ENCODE results near the gene RASAL2. TPM values are rescaled to one million over a fixed set of nuclear protein-coding genes. Genes with fewer than 3 reads are reported as not detected.
"Not testable (repeated sequence)": the region's sequence is repeated elsewhere in the genome, so short reads cannot be mapped to it uniquely, and the experiment has no call there.

RASAL2 gene
- total RNA-seq, 2 experiments from 2014 or later: not detected

DNA sequence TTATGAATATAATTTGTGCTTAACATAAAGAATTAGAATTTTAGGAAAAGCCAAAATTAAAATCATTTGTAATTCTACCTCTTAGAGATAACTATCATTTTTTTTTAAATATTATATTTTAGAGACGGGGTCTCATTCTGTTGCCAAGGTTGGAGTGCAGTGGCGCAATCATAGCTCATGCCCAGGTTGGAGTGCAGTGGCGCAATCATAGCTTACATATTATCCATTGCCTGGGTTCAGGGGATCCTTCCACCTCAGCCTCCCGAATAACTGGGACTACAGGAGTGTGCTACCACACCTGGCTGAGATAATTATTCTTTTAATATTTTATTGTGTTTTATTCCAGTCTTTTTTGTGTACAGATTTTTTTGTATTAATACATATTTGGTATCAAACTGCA is 8.3 kb downstream of the RASAL2 start:
- Mint-ChIP-seq H3K27me3 (peaks cover 9% of the 10 kb centered on the region), H3K36me3 (no peaks in the 10 kb centered on the region), H3K4me1 (ENCODE audit: low read depth) (no peaks in the 10 kb centered on the region), H3K9me3 (no peaks in the 10 kb centered on the region), H3K27ac (no peak overlapping the region), H3K4me3 (no peak overlapping the region)
- intact Hi-C loops (cut with micrococcal nuclease): no loop called here
- no peak for DNase-seq
- CTCF ChIA-PET: no interaction called here
- POLR2A ChIA-PET: no interaction called here

GRCh38 chr1:178107823-178108222 is 13.9 kb downstream of the RASAL2 start:
- intact Hi-C loops (cut with micrococcal nuclease): no loop called here
- no peaks in the 10 kb centered on the region for H3K27me3 Mint-ChIP-seq
- H3K27ac Mint-ChIP-seq: no peak overlapping the region
- no peaks in the 10 kb centered on the region for H3K4me1 Mint-ChIP-seq (ENCODE audit: low read depth)
- H3K9me3 Mint-ChIP-seq: no peaks in the 10 kb centered on the region
- no peak overlapping the region for H3K4me3 Mint-ChIP-seq
- H3K36me3 Mint-ChIP-seq: no peaks in the 10 kb centered on the region
- POLR2A ChIA-PET: no interaction called here
- no peak for DNase-seq
- CTCF ChIA-PET: no interaction called here

- ChIA-PET CTCF (no interaction called here), POLR2A (no interaction called here)
- H3K36me3 Mint-ChIP-seq: no peaks in the 10 kb centered on the region
- no peak overlapping the region for H3K4me3 Mint-ChIP-seq
- H3K27ac Mint-ChIP-seq: no peak overlapping the region
- intact Hi-C loops (cut with micrococcal nuclease): no loop called here
- no peaks in the 10 kb centered on the region for H3K9me3 Mint-ChIP-seq
- H3K4me1 Mint-ChIP-seq (ENCODE audit: low read depth): no peaks in the 10 kb centered on the region
- no peak for DNase-seq
- no peaks in the 10 kb centered on the region for H3K27me3 Mint-ChIP-seq
Observed at GRCh38 chr1:178109348-178110143, 15.6 kb downstream of the RASAL2 start.

DNA sequence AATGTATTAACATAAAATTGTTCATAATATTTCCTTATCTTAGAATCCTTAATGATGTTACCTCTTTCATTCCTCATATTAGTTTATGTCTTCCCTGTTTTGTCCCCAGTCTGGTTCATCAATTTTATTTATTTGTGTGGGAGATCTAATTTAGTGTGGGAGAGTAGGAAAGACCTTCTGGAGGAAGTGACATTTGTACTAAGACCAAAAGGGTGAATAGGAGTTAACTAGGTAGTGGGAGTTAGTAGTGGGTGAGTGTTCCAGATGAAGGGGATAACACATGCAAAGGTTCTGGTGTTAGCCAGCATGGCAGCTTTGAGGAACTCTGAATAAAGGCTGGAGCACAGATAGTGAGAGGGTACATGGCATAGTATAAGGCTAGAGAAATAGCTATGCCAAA is 21.4 kb downstream of the RASAL2 start:
- Mint-ChIP-seq H3K27me3 (no peaks in the 10 kb centered on the region), H3K36me3 (no peaks in the 10 kb centered on the region), H3K27ac (no peak overlapping the region), H3K9me3 (no peaks in the 10 kb centered on the region), H3K4me3 (no peak overlapping the region), H3K4me1 (ENCODE audit: low read depth) (no peaks in the 10 kb centered on the region)
- intact Hi-C loops (cut with micrococcal nuclease): no loop called here
- no peak for DNase-seq
- ChIA-PET POLR2A (no interaction called here), CTCF (no interaction called here)

GRCh38 chr1:178118524-178118923 is 24.6 kb downstream of the RASAL2 start:
- Mint-ChIP-seq H3K36me3 (no peaks in the 10 kb centered on the region), H3K27me3 (no peaks in the 10 kb centered on the region), H3K27ac (no peak overlapping the region), H3K4me3 (no peak overlapping the region), H3K4me1 (ENCODE audit: low read depth) (no peaks in the 10 kb centered on the region), H3K9me3 (no peaks in the 10 kb centered on the region)
- intact Hi-C loops (cut with micrococcal nuclease): no loop called here
- no peak for DNase-seq
- ChIA-PET POLR2A (no interaction called here), CTCF (interaction anchor here (0.7 kb wide), 1 partner anchor 610 kb away, joined by 3 read pairs; no protein-coding TSS in a partner anchor)

- Mint-ChIP-seq H3K36me3 (no peaks in the 10 kb centered on the region), H3K27ac (no peak overlapping the region), H3K4me3 (no peak overlapping the region), H3K27me3 (no peaks in the 10 kb centered on the region), H3K4me1 (ENCODE audit: low read depth) (no peaks in the 10 kb centered on the region), H3K9me3 (no peaks in the 10 kb centered on the region)
- intact Hi-C loops (cut with micrococcal nuclease): no loop called here
- ChIA-PET POLR2A (no interaction called here), CTCF (no interaction called here)
- DNase-seq: no peak
Observed at GRCh38 chr1:178119628-178120027, 25.7 kb downstream of the RASAL2 start.

DNA sequence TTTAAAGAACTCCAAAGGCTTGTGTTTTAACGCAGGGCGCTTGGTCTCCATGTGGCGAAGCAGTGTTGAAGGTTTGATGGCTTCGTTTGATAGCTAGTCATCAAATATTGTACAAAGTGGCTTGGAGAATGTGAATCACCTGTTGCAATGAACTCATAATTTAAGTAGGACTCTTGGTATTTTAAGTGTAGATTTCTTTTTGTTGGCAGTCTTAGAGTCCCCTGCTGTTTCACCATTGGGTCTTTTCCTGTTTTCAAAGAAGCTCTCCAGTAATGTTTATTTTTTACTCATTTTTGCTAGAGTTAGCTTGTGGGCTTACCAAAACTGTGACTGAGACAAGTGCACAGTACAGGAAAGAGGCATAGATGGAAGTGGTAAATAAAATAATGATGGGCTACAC is 26.2 kb downstream of the RASAL2 start:
- H3K27me3 Mint-ChIP-seq: no peaks in the 10 kb centered on the region
- no peak overlapping the region for H3K27ac Mint-ChIP-seq
- H3K4me1 Mint-ChIP-seq (ENCODE audit: low read depth): no peaks in the 10 kb centered on the region
- ChIA-PET POLR2A (no interaction called here), CTCF (no interaction called here)
- no peak for DNase-seq
- H3K9me3 Mint-ChIP-seq: no peaks in the 10 kb centered on the region
- H3K4me3 Mint-ChIP-seq: no peak overlapping the region
- intact Hi-C loops (cut with micrococcal nuclease): no loop called here
- H3K36me3 Mint-ChIP-seq: no peaks in the 10 kb centered on the region

GRCh38 chr1:178120520-178121052 is 26.7 kb downstream of the RASAL2 start:
- H3K27me3 Mint-ChIP-seq; DNase-seq; H3K4me3 Mint-ChIP-seq; intact Hi-C loops (cut with micrococcal nuclease); H3K27ac Mint-ChIP-seq; CTCF ChIA-PET; H3K36me3 Mint-ChIP-seq; POLR2A ChIA-PET; H3K9me3 Mint-ChIP-seq; H3K4me1 Mint-ChIP-seq (ENCODE audit: low read depth): not testable (repeated sequence)

GRCh38 chr1:178121883-178122282 is 28.0 kb downstream of the RASAL2 start:
- no peaks in the 10 kb centered on the region for H3K4me1 Mint-ChIP-seq (ENCODE audit: low read depth)
- no peak overlapping the region for H3K27ac Mint-ChIP-seq

GRCh38 chr1:178122283-178122682 is 28.4 kb downstream of the RASAL2 start:
- intact Hi-C loops (cut with micrococcal nuclease): no loop called here
- H3K36me3 Mint-ChIP-seq: no peaks in the 10 kb centered on the region
- H3K27ac Mint-ChIP-seq: no peak overlapping the region
- no peaks in the 10 kb centered on the region for H3K4me1 Mint-ChIP-seq (ENCODE audit: low read depth)
- no peaks in the 10 kb centered on the region for H3K27me3 Mint-ChIP-seq
- H3K4me3 Mint-ChIP-seq: no peak overlapping the region
- ChIA-PET CTCF (no interaction called here), POLR2A (no interaction called here)
- DNase-seq: no peak
- no peaks in the 10 kb centered on the region for H3K9me3 Mint-ChIP-seq

More at GRCh38 chr1:178121883-178122282, 28.0 kb downstream of the RASAL2 start:
- ChIA-PET CTCF (no interaction called here), POLR2A (no interaction called here)
- H3K4me3 Mint-ChIP-seq: no peak overlapping the region
- no peaks in the 10 kb centered on the region for H3K27me3 Mint-ChIP-seq
- DNase-seq: no peak
- H3K36me3 Mint-ChIP-seq: no peaks in the 10 kb centered on the region
- intact Hi-C loops (cut with micrococcal nuclease): no loop called here
- no peaks in the 10 kb centered on the region for H3K9me3 Mint-ChIP-seq

DNA sequence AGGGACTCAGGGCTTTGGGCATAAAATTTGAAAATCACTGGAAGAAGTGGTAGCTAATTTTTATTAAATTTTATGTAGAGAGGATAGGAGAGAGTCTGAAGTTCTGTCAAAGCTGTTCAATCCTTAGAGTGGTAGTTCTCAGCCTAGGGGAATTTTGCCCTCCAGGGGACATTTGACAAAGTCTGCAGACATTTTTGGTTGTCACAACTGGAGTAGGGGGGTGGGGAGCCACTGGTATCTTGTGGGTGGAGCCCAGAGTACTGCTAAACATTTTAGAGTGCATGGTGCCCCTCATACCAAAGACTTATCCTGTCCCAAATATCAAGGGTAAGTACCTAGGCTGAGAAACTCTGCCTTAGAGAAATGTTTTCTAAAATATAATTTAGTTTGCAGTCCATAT is 30.2 kb downstream of the RASAL2 start:
- Mint-ChIP-seq H3K36me3 (no peaks in the 10 kb centered on the region), H3K4me1 (ENCODE audit: low read depth) (no peaks in the 10 kb centered on the region), H3K4me3 (no peak overlapping the region), H3K27ac (no peak overlapping the region), H3K27me3 (peaks cover under 1% of the 10 kb centered on the region), H3K9me3 (no peaks in the 10 kb centered on the region)
- DNase-seq: no peak
- CTCF ChIA-PET: no interaction called here
- POLR2A ChIA-PET: interaction anchor here (0.6 kb wide), 1 partner anchor 15 kb away, joined by 3 read pairs; no protein-coding TSS in a partner anchor
- intact Hi-C loops (cut with micrococcal nuclease): no loop called here

DNA sequence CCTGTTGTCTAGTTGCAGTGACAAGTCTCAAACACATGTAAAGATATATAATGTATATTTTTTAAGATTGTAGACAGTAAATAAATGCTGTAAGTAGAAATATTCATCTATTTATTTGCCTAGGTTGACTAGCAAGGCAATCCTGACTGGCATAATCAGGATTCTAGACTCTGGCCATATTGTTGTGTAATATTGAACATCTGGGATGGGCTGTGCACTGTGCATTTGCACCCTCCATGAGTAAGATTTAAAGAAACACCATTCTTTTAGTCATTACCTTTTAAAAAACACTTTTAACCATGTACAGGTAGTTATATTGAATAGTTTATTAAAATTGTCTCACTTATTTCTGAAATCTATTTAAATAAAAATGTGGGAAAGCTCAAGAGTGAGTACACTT is 32.4 kb downstream of the RASAL2 start:
- Mint-ChIP-seq H3K4me1 (ENCODE audit: low read depth) (no peaks in the 10 kb centered on the region), H3K4me3 (no peak overlapping the region), H3K27me3 (peaks cover 1% of the 10 kb centered on the region), H3K36me3 (no peaks in the 10 kb centered on the region), H3K27ac (no peak overlapping the region), H3K9me3 (no peaks in the 10 kb centered on the region)
- ChIA-PET CTCF (no interaction called here), POLR2A (no interaction called here)
- intact Hi-C loops (cut with micrococcal nuclease): no loop called here
- DNase-seq: no peak

- no peaks in the 10 kb centered on the region for H3K36me3 Mint-ChIP-seq
- no peak for DNase-seq
- ChIA-PET CTCF (no interaction called here), POLR2A (no interaction called here)
- no peak overlapping the region for H3K4me3 Mint-ChIP-seq
- peaks cover 1% of the 10 kb centered on the region for H3K27me3 Mint-ChIP-seq
- H3K4me1 Mint-ChIP-seq (ENCODE audit: low read depth): no peaks in the 10 kb centered on the region
- intact Hi-C loops (cut with micrococcal nuclease): no loop called here
- H3K9me3 Mint-ChIP-seq: no peaks in the 10 kb centered on the region
- no peak overlapping the region for H3K27ac Mint-ChIP-seq
Observed at GRCh38 chr1:178126741-178127185, 32.9 kb downstream of the RASAL2 start.

All from activated CD4-positive, alpha-beta memory T cell treated with anti-CD3 and anti-CD28 coated beads for 36 hours (primary cell).